Myocyte (in vitro differentiated cells): ENCODE measurements around the gene LINGO1. TPM values are rescaled to one million over a fixed set of nuclear protein-coding genes. Genes with fewer than 3 reads are reported as not detected.

Experiments
- DNase-seq: peaks from one replicate; pipeline ENCODE4 v3.0.0-alpha.2; 2012; ENCODE audit warnings: low read depth
- total RNA-seq: library from RNA; depleted of rRNA; stranded (reverse); fragments of >200 nt; gene quantifications from 2 replicates; pipeline ENCODE4 v1.2.3, GENCODE V29; 2014

LINGO1 gene
- total RNA-seq, 1 donor from 2014 or later, result not detected

GRCh38 chr15:77573802-77574201 is 58.9 kb downstream of the LINGO1 start:
- DNase-seq, result no peak

- no peak for DNase-seq
These were observed 60.5 kb downstream of the LINGO1 start for GRCh38 chr15:77572186-77572585.

DNA sequence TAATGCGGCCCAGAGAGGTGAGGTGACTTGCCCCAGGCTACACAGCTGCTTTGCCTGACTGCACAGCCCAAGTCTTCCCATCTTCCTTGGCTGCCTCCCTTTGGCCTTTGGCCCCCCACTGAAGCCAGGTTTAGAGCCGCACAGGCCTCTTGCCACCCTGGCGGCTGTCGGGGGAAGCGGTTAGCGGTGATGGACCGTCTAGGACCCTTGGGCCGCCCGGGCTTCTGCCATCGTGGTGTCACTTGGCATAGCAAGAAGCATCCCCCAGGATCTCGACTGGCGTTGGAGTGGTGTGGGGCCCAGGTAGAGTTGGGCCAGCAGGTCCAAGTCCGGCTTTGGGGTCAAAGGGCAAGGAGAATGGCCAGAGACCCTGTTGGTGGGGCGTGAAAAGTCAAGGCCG is 61.0 kb downstream of the LINGO1 start:
- no peak for DNase-seq

GRCh38 chr15:77571181-77571580 is 61.5 kb downstream of the LINGO1 start:
- DNase-seq, result no peak

- DNase-seq, result no peak
These were observed 63.0 kb downstream of the LINGO1 start for GRCh38 chr15:77569729-77570125.

- DNase-seq, result no peak
These were observed 63.6 kb downstream of the LINGO1 start for GRCh38 chr15:77568973-77569728.

- no peak for DNase-seq
These were observed 64.4 kb downstream of the LINGO1 start for GRCh38 chr15:77568014-77568972.

DNA sequence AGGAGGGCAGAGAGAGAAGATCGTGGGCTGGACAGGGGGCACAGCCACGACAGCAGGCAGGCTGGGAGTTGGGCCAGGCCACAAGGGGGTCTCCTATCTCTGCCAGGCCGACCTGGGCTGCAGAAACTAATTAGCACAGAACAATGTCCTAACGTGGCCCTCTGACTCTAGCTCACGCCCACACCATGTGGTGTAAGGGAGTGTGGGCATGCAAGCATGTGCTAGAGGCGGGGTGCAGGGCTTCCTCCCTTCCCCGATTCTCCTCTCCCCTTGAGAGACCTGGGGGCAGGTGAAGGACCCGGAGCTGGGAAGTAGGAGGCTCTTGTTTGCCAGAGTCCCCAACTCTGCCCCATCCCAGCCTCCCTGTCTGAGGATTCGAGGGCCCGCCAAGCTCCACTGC is 65.5 kb downstream of the LINGO1 start:
- no peak for DNase-seq

GRCh38 chr15:77566092-77566491 is 66.6 kb downstream of the LINGO1 start:
- no peak for DNase-seq

- DNase-seq, result no peak
These were observed 67.3 kb downstream of the LINGO1 start for GRCh38 chr15:77565378-77565915.

DNA sequence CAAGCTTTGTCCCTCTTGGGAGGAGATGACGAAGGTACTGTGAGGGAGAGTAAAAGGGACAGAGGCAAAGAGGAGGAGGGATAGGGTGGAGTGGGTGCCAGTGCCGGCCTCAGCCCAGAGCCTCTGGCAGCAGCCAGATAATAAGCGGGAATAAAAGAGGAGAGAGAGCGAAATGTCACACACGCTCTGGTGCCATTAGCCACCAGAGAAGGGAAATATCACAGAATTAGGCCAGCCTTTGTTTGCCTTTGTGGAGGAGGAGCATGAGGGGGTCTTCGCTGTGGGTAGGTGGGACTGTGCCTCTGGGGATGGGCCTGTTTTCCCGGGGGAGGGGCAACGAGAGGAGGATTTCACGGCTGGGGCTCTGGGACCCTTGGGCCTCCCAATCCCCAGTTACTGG is 67.8 kb downstream of the LINGO1 start:
- DNase-seq, result no peak

DNA sequence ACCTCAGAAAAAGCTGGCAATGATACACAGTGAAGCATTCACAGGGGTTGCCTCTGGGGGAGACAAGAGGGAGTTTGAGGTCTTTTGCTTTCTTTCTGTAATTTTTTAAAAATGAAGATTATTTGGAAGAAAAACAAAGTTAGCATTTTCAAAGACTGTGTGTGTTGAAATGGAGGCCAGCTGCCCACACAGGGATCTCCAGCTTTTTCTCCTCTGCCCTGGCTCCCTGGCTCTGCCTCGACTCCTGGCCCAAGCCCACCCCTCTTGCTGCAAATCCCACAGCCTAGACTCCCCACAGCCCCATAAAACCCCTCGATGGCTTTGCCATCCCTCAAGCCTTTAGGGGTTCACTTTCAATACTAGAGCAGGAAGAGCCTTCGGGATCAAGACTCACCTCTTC is 68.4 kb downstream of the LINGO1 start:
- no peak for DNase-seq

- DNase-seq, result peak; percentile 23
These were observed 69.0 kb downstream of the LINGO1 start for GRCh38 chr15:77563623-77564156.

Other genes with a start within 250 kb of the LINGO1 start
- gene PEAK1, start 212.8 kb downstream of the LINGO1 start, total RNA-seq, result 16.0 and 25.2 TPM in 2 replicates
- gene HMG20A, start 212.0 kb downstream of the LINGO1 start, total RNA-seq, result 36.6 and 49.9 TPM in 2 replicates